CD14-positive monocyte (primary cell): ENCODE results near the gene OGFRL1. TPM values are rescaled to one million over a fixed set of nuclear protein-coding genes. Genes with fewer than 3 reads are reported as not detected.
A peak's percentile ranks its signal among the peaks of the same experiment; 100 is the strongest.

Experiments used
- DNase-seq, 3 donors: peaks; one replicate each; pipeline ENCODE4 v3.0.0-alpha.2; 2011 to 2022
- H2AFZ ChIP-seq: 2 replicates; pipeline ENCODE4 v1.6.0; 2012; ENCODE audit warnings: mild to moderate bottlenecking, low read depth, low read length, inconsistent platforms; ENCODE audit not compliant: insufficient read depth, poor library complexity, severe bottlenecking
- H3K27ac ChIP-seq, 2 donors: 1 replicate in 1 of 2; 2 replicates in 1 of 2; pipeline ENCODE4 v1.5.1; 2012 to 2013; ENCODE audit warnings: low read length in 2 of 2, control low read depth in 1 of 2, inconsistent platforms in 1 of 2, low read depth in 1 of 2, mild to moderate bottlenecking in 1 of 2
- H3K27me3 ChIP-seq, 2 donors: one replicate each; pipeline versions ENCODE4 v1.6.0 to v1.6.1; 2011 to 2013; ENCODE audit warnings: low read length in 2 of 2; ENCODE audit not compliant: control insufficient read depth in 2 of 2, insufficient read depth in 2 of 2
- H3K36me3 ChIP-seq, 2 donors: replicated peaks in 1 of 2; 1 replicate in 1 of 2; 2 replicates in 1 of 2; pipeline versions ENCODE4 v1.5.1 to v1.6.1; 2012 to 2013; ENCODE audit warnings: low read length in 2 of 2, control low read depth in 1 of 2, inconsistent platforms in 1 of 2, mild to moderate bottlenecking in 1 of 2; ENCODE audit not compliant: insufficient read depth in 2 of 2, control insufficient read depth in 1 of 2
- H3K4me1 ChIP-seq, 2 donors: 1 replicate in 1 of 2; 2 replicates in 1 of 2; pipeline versions ENCODE4 v1.5.1 to v1.6.1; 2012 to 2013; ENCODE audit warnings: low read length in 2 of 2, control low read depth in 1 of 2, inconsistent platforms in 1 of 2, mild to moderate bottlenecking in 1 of 2, moderate library complexity in 1 of 2; ENCODE audit not compliant: insufficient read depth in 2 of 2, control insufficient read depth in 1 of 2
- H3K4me2 ChIP-seq: replicated peaks from 2 replicates; pipeline ENCODE3; 2012; ENCODE audit warnings: low read length, moderate library complexity, mild to moderate bottlenecking; ENCODE audit not compliant: poor library complexity, severe bottlenecking; ENCODE audit errors: extremely low read depth
- H3K4me3 ChIP-seq, 3 experiments: fragments of 200-600 bp in 1 of 3; sonication (generic) in 1 of 3; replicated peaks in 1 of 3; 1 replicate in 2 of 3; 2 replicates in 1 of 3; pipeline ENCODE4 v1.5.1; 2011 to 2013; ENCODE audit warnings: low read length in 3 of 3, mild to moderate bottlenecking in 3 of 3, control low read depth in 2 of 3, low read depth in 2 of 3, inconsistent platforms in 1 of 3, moderate library complexity in 1 of 3
- H3K79me2 ChIP-seq: 2 replicates; pipeline ENCODE4 v1.6.0; 2012; ENCODE audit warnings: mild to moderate bottlenecking, control low read depth, inconsistent platforms, low read length, moderate library complexity; ENCODE audit not compliant: insufficient read depth
- H3K9ac ChIP-seq: 2 replicates; pipeline ENCODE4 v1.6.0; 2017; ENCODE audit warnings: low read length, mild to moderate bottlenecking; ENCODE audit not compliant: insufficient read depth, poor library complexity, severe bottlenecking
- H3K9me3 ChIP-seq, 2 donors: replicated peaks in 1 of 2; 1 replicate in 1 of 2; 2 replicates in 1 of 2; pipeline versions ENCODE4 v1.5.1 to v1.6.1; 2012 to 2013; ENCODE audit warnings: low read length in 2 of 2, control low read depth in 1 of 2; ENCODE audit not compliant: control insufficient read depth in 1 of 2, insufficient read depth in 1 of 2
- H4K20me1 ChIP-seq: 2 replicates; pipeline ENCODE4 v1.6.0; 2012; ENCODE audit warnings: mild to moderate bottlenecking, low read length, control low read depth, moderate library complexity; ENCODE audit not compliant: insufficient read depth
- H3K27ac Mint-ChIP-seq, 7 donors: one replicate each; pipeline ENCODE4 v1.8.0; 2020; ENCODE audit warnings: mild to moderate bottlenecking in 7 of 7, mixed read lengths in 7 of 7, moderate library complexity in 6 of 7, inconsistent platforms in 2 of 7
- H3K27me3 Mint-ChIP-seq, 3 donors: one replicate each; pipeline ENCODE4 v1.8.0; 2021 to 2022; ENCODE audit warnings: low read depth in 3 of 3, mild to moderate bottlenecking in 3 of 3, mixed read lengths in 3 of 3, moderate library complexity in 3 of 3, inconsistent platforms in 1 of 3
- H3K36me3 Mint-ChIP-seq, 2 donors: one replicate each; pipeline ENCODE4 v1.8.0; 2020; ENCODE audit warnings: mixed read lengths in 2 of 2, inconsistent platforms in 1 of 2, mild to moderate bottlenecking in 1 of 2
- H3K4me1 Mint-ChIP-seq: one replicate; pipeline ENCODE4 v1.8.0; 2020; ENCODE audit warnings: mild to moderate bottlenecking, mixed read lengths
- H3K4me3 Mint-ChIP-seq, 2 donors: one replicate each; pipeline ENCODE4 v1.8.0; 2020; ENCODE audit warnings: mild to moderate bottlenecking in 2 of 2, mixed read lengths in 2 of 2, moderate library complexity in 1 of 2
- H3K9me3 Mint-ChIP-seq, 7 donors: one replicate each; pipeline ENCODE4 v1.8.0; 2020 to 2022; ENCODE audit warnings: mixed read lengths in 7 of 7, mild to moderate bottlenecking in 6 of 7, moderate library complexity in 6 of 7, inconsistent platforms in 2 of 7
- WGBS: methylation state at CpG from one replicate; pipeline ENCODE4 v1.1.5; 2013; ENCODE audit warnings: missing lambda C conversion rate; ENCODE audit not compliant: insufficient coverage; 5-methylcytosine and 5-hydroxymethylcytosine counted together
- intact Hi-C, 2 donors: fragments of 100-400 bp; cut with micrococcal nuclease; formaldehyde crosslinking; loops; one replicate each; pipeline versions ENCODE4 v1.15.0 to v1.15.1; 2023
- polyA plus RNA-seq, 3 donors: library from polyadenylated mRNA; depleted of rRNA in 1 of 3; unstranded in 2 of 3; stranded (reverse) in 1 of 3; fragments of 300-500 nt in 2 of 3; fragments of >200 nt in 1 of 3; fragmentation: Illumina TruSeq in 2 of 3; gene quantifications; 1 replicate in 2 of 3; 2 replicates in 1 of 3; pipeline ENCODE4 v1.2.3, GENCODE V29; 2012 to 2021
- TF ChIP-seq, protein P1 (sequence below): fragments of 200-600 bp; IDR thresholded peaks from one replicate; pipeline ENCODE4 v1.8.0; 2022; ENCODE audit warnings: antibody characterized with exemption, mild to moderate bottlenecking

Gene OGFRL1
- polyA plus RNA-seq, 3 donors, result 52.9 to 72.8 (median 58.3) TPM

- TF ChIP-seq, protein P1, sequence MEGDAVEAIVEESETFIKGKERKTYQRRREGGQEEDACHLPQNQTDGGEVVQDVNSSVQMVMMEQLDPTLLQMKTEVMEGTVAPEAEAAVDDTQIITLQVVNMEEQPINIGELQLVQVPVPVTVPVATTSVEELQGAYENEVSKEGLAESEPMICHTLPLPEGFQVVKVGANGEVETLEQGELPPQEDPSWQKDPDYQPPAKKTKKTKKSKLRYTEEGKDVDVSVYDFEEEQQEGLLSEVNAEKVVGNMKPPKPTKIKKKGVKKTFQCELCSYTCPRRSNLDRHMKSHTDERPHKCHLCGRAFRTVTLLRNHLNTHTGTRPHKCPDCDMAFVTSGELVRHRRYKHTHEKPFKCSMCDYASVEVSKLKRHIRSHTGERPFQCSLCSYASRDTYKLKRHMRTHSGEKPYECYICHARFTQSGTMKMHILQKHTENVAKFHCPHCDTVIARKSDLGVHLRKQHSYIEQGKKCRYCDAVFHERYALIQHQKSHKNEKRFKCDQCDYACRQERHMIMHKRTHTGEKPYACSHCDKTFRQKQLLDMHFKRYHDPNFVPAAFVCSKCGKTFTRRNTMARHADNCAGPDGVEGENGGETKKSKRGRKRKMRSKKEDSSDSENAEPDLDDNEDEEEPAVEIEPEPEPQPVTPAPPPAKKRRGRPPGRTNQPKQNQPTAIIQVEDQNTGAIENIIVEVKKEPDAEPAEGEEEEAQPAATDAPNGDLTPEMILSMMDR, result no peak
- no peak overlapping the region for H3K4me3 Mint-ChIP-seq
- no peaks in the 10 kb centered on the region for H3K27me3 Mint-ChIP-seq
- no peaks in the 10 kb centered on the region for H3K9me3 ChIP-seq
- no peak overlapping the region for H3K4me3 ChIP-seq
- peaks cover 0 to 10% (median 5%) of the 10 kb centered on the region in 7 donors for H3K9me3 Mint-ChIP-seq
- H3K27ac Mint-ChIP-seq, result peak overlapping the region in 1 of 7 donors; percentile 31
- no peaks in the 10 kb centered on the region for H4K20me1 ChIP-seq
- H3K27me3 ChIP-seq, result no peaks in the 10 kb centered on the region
- no peak for DNase-seq
- no peak overlapping the region for H3K9ac ChIP-seq
- H3K4me1 Mint-ChIP-seq, result peaks cover 4% of the 10 kb centered on the region
- intact Hi-C loops, result no loop called here
- no peaks in the 10 kb centered on the region for H3K79me2 ChIP-seq
- H3K36me3 Mint-ChIP-seq, result no peaks in the 10 kb centered on the region
- no peaks in the 10 kb centered on the region for H3K36me3 ChIP-seq
- H3K4me2 ChIP-seq, result no peak overlapping the region
- H3K4me1 ChIP-seq, result no peaks in the 10 kb centered on the region
- no peak overlapping the region for H2AFZ ChIP-seq
- no peak overlapping the region for H3K27ac ChIP-seq
- WGBS, result no CpG with 5 or more reads among the region's 2 CpGs
Measured at GRCh38 chr6:71279321-71279720, 9.3 kb upstream of the OGFRL1 start.

- no peak overlapping the region for H3K27ac ChIP-seq
- H3K27ac Mint-ChIP-seq, result no peak overlapping the region
Measured at GRCh38 chr6:71279740-71280139, 8.9 kb upstream of the OGFRL1 start.

More at GRCh38 chr6:71279740-71280139, 8.9 kb upstream of the OGFRL1 start:
- Mint-ChIP-seq H3K36me3 (no peaks in the 10 kb centered on the region), H3K4me3 (no peak overlapping the region), H3K9me3 (peaks cover 0 to 10% (median 5%) of the 10 kb centered on the region in 7 donors), H3K27me3 (no peaks in the 10 kb centered on the region), H3K4me1 (peaks cover 7% of the 10 kb centered on the region)
- Histone ChIP-seq H3K4me3 (no peak overlapping the region), H3K9me3 (no peaks in the 10 kb centered on the region), H3K9ac (no peak overlapping the region), H4K20me1 (no peaks in the 10 kb centered on the region), H3K27me3 (no peaks in the 10 kb centered on the region), H3K36me3 (no peaks in the 10 kb centered on the region), H2AFZ (no peak overlapping the region), H3K4me2 (no peak overlapping the region), H3K79me2 (no peaks in the 10 kb centered on the region), H3K4me1 (no peaks in the 10 kb centered on the region)
- no CpG with 5 or more reads among the region's 4 CpGs for WGBS
- TF ChIP-seq, protein P1, result no peak
- DNase-seq, result no peak
- intact Hi-C loops, result no loop called here
